ENCODE results near the gene NACA.
"Not testable (repeated sequence)": the region's sequence is repeated elsewhere in the genome, so short reads cannot be mapped to it uniquely, and the experiment has no call there.

The NACA gene

DNA sequence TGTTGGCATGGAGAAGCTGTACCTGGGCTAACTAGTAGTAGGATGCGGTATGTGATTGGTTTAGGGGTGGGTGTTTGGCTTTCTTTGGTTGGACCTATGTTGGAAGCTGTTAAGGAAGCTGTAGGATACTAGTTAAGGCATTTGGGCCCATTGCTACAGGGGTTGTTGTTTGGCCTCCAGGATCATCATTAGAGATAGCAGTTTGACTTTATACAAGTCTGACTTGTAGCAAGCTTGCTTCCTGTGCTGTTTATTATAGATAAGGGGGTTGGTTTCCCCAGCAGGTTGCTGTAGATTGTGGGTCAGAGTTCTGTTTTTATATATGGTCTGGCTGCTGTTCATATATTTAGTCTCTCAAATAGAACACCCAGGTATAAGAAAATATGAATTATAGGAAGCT is 28.5 kb upstream of the NACA start:
- no peak overlapping the region for H3K27ac Mint-ChIP-seq
- peaks cover 8% of the 10 kb centered on the region for H3K27me3 Mint-ChIP-seq (ENCODE audit: low read depth, poor library complexity)
- peaks cover 18% of the 10 kb centered on the region for H3K36me3 Mint-ChIP-seq (ENCODE audit: low read depth)
- peaks cover 32% of the 10 kb centered on the region for H3K4me1 Mint-ChIP-seq
- no peak overlapping the region for H3K4me3 Mint-ChIP-seq
- peaks cover 15% of the 10 kb centered on the region for H3K9me3 Mint-ChIP-seq
- DNase-seq: no peak
- TF ChIP-seq CTCF (IDR thresholded peaks at IDR 0.05): no peak

- Mint-ChIP-seq H3K27me3 (ENCODE audit: low read depth, poor library complexity) (peaks cover 7% of the 10 kb centered on the region), H3K4me1 (peaks cover 41% of the 10 kb centered on the region), H3K9me3 (peaks cover 3% of the 10 kb centered on the region), H3K4me3 (peak within 1 kb of the TSS; percentile 93), H3K27ac (peak within 1 kb of the TSS; percentile 98), H3K36me3 (ENCODE audit: low read depth) (peaks cover 29% of the 10 kb centered on the region)
- no peak for TF ChIP-seq CTCF (IDR thresholded peaks at IDR 0.05)
- peak; percentile 92 for DNase-seq
Observed at GRCh38 chr12:56751712-56752598, 26.9 kb upstream of the NACA start, which contains the start of gene PRIM1. TSS of gene PRIM1 (minus strand) at chr12:56752323. CDS start at chr12:56752298, 25 bp downstream.

GRCh38 chr12:56750596-56750995 is 25.5 kb upstream of the NACA start:
- not testable (repeated sequence) for H3K27me3 Mint-ChIP-seq (ENCODE audit: low read depth, poor library complexity); DNase-seq; H3K9me3 Mint-ChIP-seq

GRCh38 chr12:56749853-56750252 is 24.8 kb upstream of the NACA start:
- no peak for DNase-seq
- no peaks in the 10 kb centered on the region for H3K9me3 Mint-ChIP-seq
- H3K36me3 Mint-ChIP-seq (ENCODE audit: low read depth): peaks cover 45% of the 10 kb centered on the region
- H3K4me1 Mint-ChIP-seq: peaks cover 41% of the 10 kb centered on the region
- TF ChIP-seq CTCF (IDR thresholded peaks at IDR 0.05): no peak
- H3K27ac Mint-ChIP-seq: peak overlapping the region; percentile 7
- peak overlapping the region; percentile 93 for H3K4me3 Mint-ChIP-seq
- peaks cover 4% of the 10 kb centered on the region for H3K27me3 Mint-ChIP-seq (ENCODE audit: low read depth, poor library complexity)

More at GRCh38 chr12:56750596-56750995, 25.5 kb upstream of the NACA start:
- Mint-ChIP-seq H3K4me3 (peak overlapping the region; percentile 93), H3K4me1 (peaks cover 41% of the 10 kb centered on the region), H3K36me3 (ENCODE audit: low read depth) (peaks cover 42% of the 10 kb centered on the region)
- H3K27ac Mint-ChIP-seq: not testable (repeated sequence)

DNA sequence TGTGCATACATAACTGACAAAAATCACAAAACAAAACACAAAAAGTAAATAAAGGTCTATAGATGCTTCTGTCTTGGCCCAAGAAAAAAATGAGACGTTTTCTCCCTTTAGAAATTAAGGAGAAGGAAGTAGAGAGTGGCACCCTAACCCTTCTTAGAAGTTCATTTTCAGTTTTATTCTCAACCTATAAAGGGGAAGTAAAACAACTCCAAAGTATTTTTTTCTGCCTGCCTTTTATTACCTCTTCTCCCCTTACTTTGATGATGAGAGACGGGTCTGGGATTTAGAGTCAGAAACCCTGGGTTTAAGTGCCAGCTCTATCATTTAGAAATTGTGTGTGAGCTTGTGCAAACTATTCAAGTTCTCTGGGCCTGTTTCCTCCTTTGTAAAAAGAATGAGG is 24.3 kb upstream of the NACA start:
- no peak for DNase-seq
- Mint-ChIP-seq H3K36me3 (ENCODE audit: low read depth) (peaks cover 50% of the 10 kb centered on the region), H3K4me1 (peaks cover 41% of the 10 kb centered on the region), H3K27me3 (ENCODE audit: low read depth, poor library complexity) (no peaks in the 10 kb centered on the region), H3K4me3 (no peak overlapping the region), H3K9me3 (no peaks in the 10 kb centered on the region), H3K27ac (no peak overlapping the region)
- no peak for TF ChIP-seq CTCF (IDR thresholded peaks at IDR 0.05)

GRCh38 chr12:56728139-56728861 is 3.2 kb upstream of the NACA start:
- TF ChIP-seq CTCF (IDR thresholded peaks at IDR 0.05): no peak
- Mint-ChIP-seq H3K27ac (no peak overlapping the region), H3K9me3 (no peaks in the 10 kb centered on the region), H3K4me1 (peaks cover 18% of the 10 kb centered on the region), H3K27me3 (ENCODE audit: low read depth, poor library complexity) (no peaks in the 10 kb centered on the region), H3K4me3 (no peak overlapping the region), H3K36me3 (ENCODE audit: low read depth) (peaks cover 39% of the 10 kb centered on the region)
- DNase-seq: no peak

- not testable (repeated sequence) for H3K27me3 Mint-ChIP-seq (ENCODE audit: low read depth, poor library complexity); DNase-seq; H3K9me3 Mint-ChIP-seq
- Mint-ChIP-seq H3K27ac (peak overlapping the region; percentile 100), H3K4me3 (peak overlapping the region; percentile 99), H3K36me3 (ENCODE audit: low read depth) (peaks cover 45% of the 10 kb centered on the region), H3K4me1 (peaks cover 39% of the 10 kb centered on the region)
Observed at GRCh38 chr12:56726196-56726675, 1.1 kb upstream of the NACA start.

All from nephron progenitor cell (in vitro differentiated cells).